BE2C (cell line): ENCODE results near the gene RBMS3. TPM values are rescaled to one million over a fixed set of nuclear protein-coding genes. Genes with fewer than 3 reads are reported as not detected.
"Not testable (repeated sequence)": the region's sequence is repeated elsewhere in the genome, so short reads cannot be mapped to it uniquely, and the experiment has no call there.

ENCODE experiments used
- DNase-seq: peaks from one replicate; pipeline ENCODE4 v3.0.0-alpha.2; 2020
- H3K27me3 ChIP-seq: fragments of 250-450 bp; sonication (Bioruptor Pico); 2 replicates; pipeline ENCODE4 v1.5.1; 2020; ENCODE audit warnings: mild to moderate bottlenecking
- H3K36me3 ChIP-seq: fragments of 250-450 bp; sonication (Bioruptor Pico); 2 replicates; pipeline ENCODE4 v1.5.1; 2020; ENCODE audit warnings: mild to moderate bottlenecking
- H3K4me1 ChIP-seq: fragments of 250-450 bp; sonication (Bioruptor Pico); 2 replicates; pipeline ENCODE4 v1.5.1; 2020
- H3K4me3 ChIP-seq: 2 replicates; pipeline ENCODE4 v1.5.1; 2011; ENCODE audit warnings: low read depth, low read length
- H3K9me3 ChIP-seq: fragments of 250-450 bp; sonication (Bioruptor Pico); 2 replicates; pipeline ENCODE4 v1.5.1; 2020
- CTCF ChIP-seq: IDR thresholded peaks from 2 replicates; pipeline ENCODE4 v1.5.1; 2012; ENCODE audit warnings: mild to moderate bottlenecking, low read depth, low read length
- polyA plus RNA-seq: library from polyadenylated mRNA; unstranded; fragments of >200 nt; gene quantifications from one replicate; pipeline ENCODE4 v1.2.1, GENCODE V29; 2012; ENCODE audit warnings: low read depth, missing spikeins; ENCODE audit not compliant: insufficient read length, insufficient read depth

The RBMS3 gene
- 29.4 TPM for polyA plus RNA-seq

- H3K4me1 ChIP-seq = no peaks in the 10 kb centered on the region
- peak; percentile 82 for DNase-seq
- no peaks in the 10 kb centered on the region for H3K9me3 ChIP-seq
- peak within 1 kb of the TSS; percentile 78 for H3K4me3 ChIP-seq
- no peaks in the 10 kb centered on the region for H3K36me3 ChIP-seq
- H3K27me3 ChIP-seq = no peaks in the 10 kb centered on the region
- TF ChIP-seq CTCF = peak; percentile 53
Observed at GRCh38 chr3:29280404-29281093, at the start of gene RBMS3. TSS of gene RBMS3 (plus strand) at chr3:29281071.

DNA sequence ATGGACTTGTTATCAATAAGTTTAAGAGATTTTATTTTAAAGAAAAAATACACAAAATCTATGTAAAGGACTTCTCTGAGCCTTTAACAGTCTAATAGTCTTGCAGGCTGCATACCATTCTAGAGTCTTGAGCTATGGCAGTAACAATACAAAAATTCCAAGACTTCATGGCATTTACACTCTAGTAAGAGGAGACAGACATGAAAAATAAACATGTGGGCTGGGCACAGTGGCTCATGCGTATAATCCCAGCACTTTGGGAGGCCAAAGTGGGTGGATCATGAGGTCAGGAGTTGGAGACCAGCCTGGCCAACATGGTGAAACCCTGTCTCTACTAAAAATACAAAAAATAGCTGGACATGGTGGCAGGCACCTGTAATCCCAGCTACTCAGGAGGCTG is 47.7 kb upstream of the RBMS3 start:
- not testable (repeated sequence) for H3K4me3 ChIP-seq, H3K9me3 ChIP-seq, H3K36me3 ChIP-seq, H3K27me3 ChIP-seq, DNase-seq, H3K4me1 ChIP-seq

GRCh38 chr3:29236146-29236840 is 44.6 kb upstream of the RBMS3 start:
- TF ChIP-seq CTCF = no peak
- DNase-seq = no peak
- Histone ChIP-seq H3K4me3 (no peak overlapping the region), H3K27me3 (no peaks in the 10 kb centered on the region), H3K4me1 (no peaks in the 10 kb centered on the region), H3K9me3 (no peaks in the 10 kb centered on the region), H3K36me3 (no peaks in the 10 kb centered on the region)

GRCh38 chr3:29239376-29239775 is 41.5 kb upstream of the RBMS3 start:
- no peak for TF ChIP-seq CTCF
- no peaks in the 10 kb centered on the region for H3K36me3 ChIP-seq

DNA sequence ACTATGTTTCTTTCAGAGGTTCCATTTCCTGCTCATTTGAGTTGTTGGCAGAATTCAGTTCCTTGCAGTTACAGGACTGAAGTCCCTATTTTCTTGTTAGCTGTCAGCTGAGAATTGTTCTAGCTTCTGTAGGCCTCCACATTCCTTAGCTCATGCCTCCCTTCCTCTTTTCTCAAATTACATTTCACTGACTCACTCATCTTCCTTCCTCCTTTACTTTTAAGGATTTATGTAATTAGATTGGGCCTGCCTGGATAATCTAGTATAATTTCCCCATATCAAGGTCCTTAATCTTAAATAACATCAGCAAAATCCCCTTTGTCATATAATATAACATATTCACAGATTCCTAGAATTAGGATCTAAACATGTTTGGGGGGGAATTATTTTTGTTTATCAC is 40.6 kb upstream of the RBMS3 start:
- H3K4me1 ChIP-seq = no peaks in the 10 kb centered on the region
- no peak overlapping the region for H3K4me3 ChIP-seq
- no peaks in the 10 kb centered on the region for H3K27me3 ChIP-seq
- no peak for DNase-seq
- TF ChIP-seq CTCF = no peak
- H3K36me3 ChIP-seq = no peaks in the 10 kb centered on the region
- H3K9me3 ChIP-seq = no peaks in the 10 kb centered on the region

More at GRCh38 chr3:29239376-29239775, 41.5 kb upstream of the RBMS3 start:
- Histone ChIP-seq H3K27me3 (no peaks in the 10 kb centered on the region), H3K4me1 (no peaks in the 10 kb centered on the region), H3K9me3 (no peaks in the 10 kb centered on the region), H3K4me3 (no peak overlapping the region)
- no peak for DNase-seq

GRCh38 chr3:29240887-29241286 is 40.0 kb upstream of the RBMS3 start:
- no peaks in the 10 kb centered on the region for H3K36me3 ChIP-seq
- no peak for DNase-seq
- TF ChIP-seq CTCF = no peak
- H3K4me1 ChIP-seq = no peaks in the 10 kb centered on the region
- no peaks in the 10 kb centered on the region for H3K27me3 ChIP-seq
- H3K9me3 ChIP-seq = no peaks in the 10 kb centered on the region
- no peak overlapping the region for H3K4me3 ChIP-seq
